ENCODE results near the gene RNU6-9. TPM values are rescaled to one million over a fixed set of nuclear protein-coding genes. Genes with fewer than 3 reads are reported as not detected.

Gene RNU6-9
- total and polyA plus RNA-seq, 2 donors (not counting 1 experiment from before 2014, with no cell fraction given): not detected

DNA sequence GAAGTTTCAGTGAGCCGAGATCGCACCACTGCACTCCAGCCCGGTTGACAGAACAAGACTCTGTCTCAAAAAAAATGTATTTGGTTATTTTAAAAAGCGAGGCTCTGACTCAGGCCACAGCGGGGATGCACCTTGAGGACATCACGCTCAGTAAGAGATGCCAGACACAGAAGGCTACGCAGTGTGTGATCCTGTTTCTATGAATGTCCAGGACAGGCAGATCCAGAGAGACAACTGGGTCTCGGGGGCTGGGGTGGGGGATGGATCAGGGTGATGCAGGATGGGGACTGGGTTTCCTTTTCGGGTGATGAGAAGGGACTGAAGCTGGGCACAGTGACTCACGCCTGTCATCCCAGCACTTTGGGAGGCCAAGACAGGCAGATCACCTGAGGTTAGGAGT lies 5.7 kb upstream of the RNU6-9 start:
- intact Hi-C loops (cut with micrococcal nuclease): no loop called here
- no peaks in the 10 kb centered on the region for H3K27me3 ChIP-seq (replicated peaks in 1 of 4; ENCODE audit: control extremely low read depth in 1 of 4, control insufficient read depth in 3 of 4, insufficient read depth in 4 of 4, low read length in 3 of 4)
- H3K27ac ChIP-seq (ENCODE audit: low read length in 2 of 2): no peak overlapping the region
- WGBS (ENCODE audit: insufficient coverage): 99% methylated on average over 8 of the region's 10 CpGs
- Mint-ChIP-seq H3K4me3 (no peak overlapping the region), H3K4me1 (peaks cover 8% of the 10 kb centered on the region), H3K27me3 (no peaks in the 10 kb centered on the region), H3K27ac (no peak overlapping the region), H3K9me3 (ENCODE audit: insufficient read depth) (no peaks in the 10 kb centered on the region)
- H3K9ac ChIP-seq (ENCODE audit: low read length): no peak overlapping the region
- peaks cover 35% of the 10 kb centered on the region for H4K20me1 ChIP-seq (ENCODE audit: control insufficient read depth, insufficient read depth, low read length, poor library complexity, severe bottlenecking)
- POLR2A ChIA-PET: no interaction called here
- no peak overlapping the region for H3K4me2 ChIP-seq (replicated peaks; ENCODE audit: low read depth, low read length, poor library complexity, severe bottlenecking)
- H3K79me2 ChIP-seq (ENCODE audit: control insufficient read depth, insufficient read depth, low read length): peaks cover 58% of the 10 kb centered on the region
- H2AFZ ChIP-seq (ENCODE audit: insufficient read depth, low read depth, low read length, poor library complexity, severe bottlenecking): no peak overlapping the region
- CTCF ChIA-PET: no interaction called here
- peaks cover 0 to 58% of the 10 kb centered on the region in 2 experiments for H3K36me3 ChIP-seq (replicated peaks in 1 of 2; ENCODE audit: control extremely low read depth in 1 of 2, control insufficient read depth in 1 of 2, extremely low read depth in 1 of 2, insufficient read depth in 2 of 2, low read length in 1 of 2)
- DNase-seq (no peak), ATAC-seq (ENCODE audit: low read depth) (no peak)
- TF ChIP-seq EZH2 (IDR thresholded peaks at IDR 0.05; ENCODE audit: borderline replicate concordance, insufficient read depth, low read depth, low read length, poor library complexity, severe bottlenecking): no peak
- TF ChIP-seq, protein P1, sequence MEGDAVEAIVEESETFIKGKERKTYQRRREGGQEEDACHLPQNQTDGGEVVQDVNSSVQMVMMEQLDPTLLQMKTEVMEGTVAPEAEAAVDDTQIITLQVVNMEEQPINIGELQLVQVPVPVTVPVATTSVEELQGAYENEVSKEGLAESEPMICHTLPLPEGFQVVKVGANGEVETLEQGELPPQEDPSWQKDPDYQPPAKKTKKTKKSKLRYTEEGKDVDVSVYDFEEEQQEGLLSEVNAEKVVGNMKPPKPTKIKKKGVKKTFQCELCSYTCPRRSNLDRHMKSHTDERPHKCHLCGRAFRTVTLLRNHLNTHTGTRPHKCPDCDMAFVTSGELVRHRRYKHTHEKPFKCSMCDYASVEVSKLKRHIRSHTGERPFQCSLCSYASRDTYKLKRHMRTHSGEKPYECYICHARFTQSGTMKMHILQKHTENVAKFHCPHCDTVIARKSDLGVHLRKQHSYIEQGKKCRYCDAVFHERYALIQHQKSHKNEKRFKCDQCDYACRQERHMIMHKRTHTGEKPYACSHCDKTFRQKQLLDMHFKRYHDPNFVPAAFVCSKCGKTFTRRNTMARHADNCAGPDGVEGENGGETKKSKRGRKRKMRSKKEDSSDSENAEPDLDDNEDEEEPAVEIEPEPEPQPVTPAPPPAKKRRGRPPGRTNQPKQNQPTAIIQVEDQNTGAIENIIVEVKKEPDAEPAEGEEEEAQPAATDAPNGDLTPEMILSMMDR (IDR thresholded peaks at IDR 0.05): no peak
- H3K4me3 ChIP-seq (ENCODE audit: control extremely low read depth in 1 of 5, extremely low read depth in 1 of 5, insufficient read depth in 1 of 5, low read depth in 2 of 5, low read length in 4 of 5): no peak overlapping the region
- no peaks in the 10 kb centered on the region for H3K9me3 ChIP-seq (ENCODE audit: control extremely low read depth in 1 of 3, control insufficient read depth in 2 of 3, insufficient read depth in 1 of 3, low read length in 2 of 3)
- H3K4me1 ChIP-seq (ENCODE audit: control insufficient read depth in 2 of 2, insufficient read depth in 2 of 2, low read length in 2 of 2): peaks cover 5 to 32% of the 10 kb centered on the region in 2 donors

DNA sequence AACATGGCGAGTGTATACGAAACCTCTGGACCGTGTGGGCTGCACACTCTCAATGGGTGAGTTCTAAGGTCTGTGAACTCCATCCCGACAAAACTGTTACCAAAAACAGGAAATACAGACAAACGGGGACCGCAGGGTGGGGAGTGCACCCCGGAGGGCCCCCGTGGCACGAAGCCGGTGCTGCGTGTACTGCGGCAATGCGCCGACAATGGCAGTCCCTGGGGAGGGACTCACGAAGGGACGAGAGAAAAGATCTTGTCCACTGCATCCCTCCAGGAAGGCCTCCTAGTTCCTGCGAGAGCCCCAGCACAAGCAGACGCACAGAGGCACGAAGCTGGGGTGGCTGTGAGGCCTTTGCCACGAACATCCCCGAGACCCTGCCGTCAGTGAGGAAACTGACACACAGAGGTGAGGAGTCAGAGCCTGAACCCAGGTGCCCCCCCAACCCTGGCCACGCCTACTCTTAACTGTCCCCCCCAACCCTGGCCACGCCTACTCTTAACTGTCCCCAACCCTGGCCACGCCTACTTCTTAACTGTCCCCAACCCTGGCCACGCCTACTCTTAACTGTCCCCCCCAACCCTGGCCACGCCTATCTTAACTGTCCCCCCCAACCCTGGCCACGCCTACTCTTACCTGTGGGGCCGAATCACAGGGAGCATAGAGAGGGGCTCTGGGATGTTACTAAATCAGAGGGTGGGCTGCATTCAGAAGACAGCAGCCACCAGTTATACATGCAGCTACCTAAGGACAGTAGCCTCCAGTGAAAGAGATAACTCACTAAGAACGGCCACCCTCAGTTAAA lies 4.5 kb upstream of the RNU6-9 start:
- TF ChIP-seq EZH2 (IDR thresholded peaks at IDR 0.05; ENCODE audit: borderline replicate concordance, insufficient read depth, low read depth, low read length, poor library complexity, severe bottlenecking): no peak
- TF ChIP-seq, protein P1 (IDR thresholded peaks at IDR 0.05): no peak
- Histone ChIP-seq H3K27me3 (replicated peaks in 1 of 4; ENCODE audit: control extremely low read depth in 1 of 4, control insufficient read depth in 3 of 4, insufficient read depth in 4 of 4, low read length in 3 of 4) (no peaks in the 10 kb centered on the region), H3K36me3 (replicated peaks in 1 of 2; ENCODE audit: control extremely low read depth in 1 of 2, control insufficient read depth in 1 of 2, extremely low read depth in 1 of 2, insufficient read depth in 2 of 2, low read length in 1 of 2) (peaks cover 0 to 50% of the 10 kb centered on the region in 2 experiments), H3K9ac (ENCODE audit: low read length) (no peak overlapping the region), H3K4me2 (replicated peaks; ENCODE audit: low read depth, low read length, poor library complexity, severe bottlenecking) (peak overlapping the region; percentile 35), H3K9me3 (ENCODE audit: control extremely low read depth in 1 of 3, control insufficient read depth in 2 of 3, insufficient read depth in 1 of 3, low read length in 2 of 3) (no peaks in the 10 kb centered on the region), H3K4me1 (ENCODE audit: control insufficient read depth in 2 of 2, insufficient read depth in 2 of 2, low read length in 2 of 2) (peaks cover 5 to 37% of the 10 kb centered on the region in 2 donors), H3K27ac (ENCODE audit: low read length in 2 of 2) (peak overlapping the region in 1 of 2 donors; percentile 48), H2AFZ (ENCODE audit: insufficient read depth, low read depth, low read length, poor library complexity, severe bottlenecking) (no peak overlapping the region), H3K4me3 (ENCODE audit: control extremely low read depth in 1 of 5, extremely low read depth in 1 of 5, insufficient read depth in 1 of 5, low read depth in 2 of 5, low read length in 4 of 5) (peak overlapping the region in 1 of 5 experiments; percentile 21), H3K79me2 (ENCODE audit: control insufficient read depth, insufficient read depth, low read length) (peaks cover 52% of the 10 kb centered on the region), H4K20me1 (ENCODE audit: control insufficient read depth, insufficient read depth, low read length, poor library complexity, severe bottlenecking) (peaks cover 34% of the 10 kb centered on the region)
- Mint-ChIP-seq H3K27me3 (no peaks in the 10 kb centered on the region), H3K4me3 (no peak overlapping the region), H3K9me3 (ENCODE audit: insufficient read depth) (no peaks in the 10 kb centered on the region), H3K4me1 (peaks cover 14% of the 10 kb centered on the region), H3K27ac (no peak overlapping the region)
- WGBS (ENCODE audit: insufficient coverage): 93% methylated on average over 26 of the region's 30 CpGs
- ChIA-PET POLR2A (interaction anchor here (1.3 kb wide), 1 partner anchor 21 kb away, joined by 3 read pairs; no protein-coding TSS in a partner anchor), CTCF (no interaction called here)
- intact Hi-C loops (cut with micrococcal nuclease): no loop called here
- ATAC-seq (ENCODE audit: low read depth) (no peak), DNase-seq (peak; percentile 75)

All from B cell (primary cell).